ENCODE measurements around the gene PDIA2.
"Not testable (repeated sequence)": the region's sequence is repeated elsewhere in the genome, so short reads cannot be mapped to it uniquely, and the experiment has no call there.

PDIA2 gene

DNA sequence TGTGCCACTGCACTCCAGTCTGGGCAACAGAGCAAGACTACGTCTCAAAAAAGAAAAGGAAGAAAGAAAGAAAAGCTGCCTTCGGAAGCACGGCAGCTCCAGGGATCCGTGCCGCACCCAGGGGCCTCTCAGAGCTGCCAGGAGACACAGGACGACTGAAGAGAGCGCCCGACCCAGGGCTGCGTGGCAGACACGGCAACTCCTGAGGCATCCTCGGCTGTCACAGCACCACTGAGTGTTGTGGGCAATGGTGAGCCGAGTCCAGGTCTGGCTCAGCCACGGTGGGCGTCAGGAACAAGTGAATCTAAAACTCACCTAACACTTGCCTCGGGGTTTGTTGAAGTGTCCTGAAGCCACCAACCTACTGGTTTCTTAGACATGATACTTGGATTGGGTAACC lies 28.8 kb downstream of the PDIA2 start:
- DNase-seq (ENCODE audit: insufficient read length, low spot score) (no peak), FAIRE-seq (no peak)
- TF ChIP-seq POLR2A (IDR thresholded peaks at IDR 0.05; ENCODE audit: low read depth, low read length): no peak

DNA sequence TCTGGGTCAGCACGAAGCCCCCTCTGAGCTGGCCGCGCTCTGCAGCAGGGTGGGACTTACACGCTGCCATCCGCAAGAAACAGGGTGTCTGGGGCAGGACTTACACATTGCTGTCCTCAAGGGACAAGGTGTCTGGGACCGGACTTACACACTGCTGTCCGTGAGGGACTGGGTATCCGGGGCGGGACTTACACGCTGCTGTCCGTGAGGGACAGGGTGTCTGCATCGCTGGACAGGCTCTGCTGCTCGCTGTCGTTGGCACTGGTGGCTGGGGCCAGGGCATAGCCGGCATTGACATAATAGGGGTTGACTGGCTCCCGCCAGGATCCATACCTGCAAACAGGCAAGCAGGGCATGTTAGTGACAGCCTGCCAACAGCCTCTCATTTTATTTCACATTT lies 31.4 kb downstream of the PDIA2 start:
- FAIRE-seq: no peak
- no peak for DNase-seq (ENCODE audit: insufficient read length, low spot score)

DNA sequence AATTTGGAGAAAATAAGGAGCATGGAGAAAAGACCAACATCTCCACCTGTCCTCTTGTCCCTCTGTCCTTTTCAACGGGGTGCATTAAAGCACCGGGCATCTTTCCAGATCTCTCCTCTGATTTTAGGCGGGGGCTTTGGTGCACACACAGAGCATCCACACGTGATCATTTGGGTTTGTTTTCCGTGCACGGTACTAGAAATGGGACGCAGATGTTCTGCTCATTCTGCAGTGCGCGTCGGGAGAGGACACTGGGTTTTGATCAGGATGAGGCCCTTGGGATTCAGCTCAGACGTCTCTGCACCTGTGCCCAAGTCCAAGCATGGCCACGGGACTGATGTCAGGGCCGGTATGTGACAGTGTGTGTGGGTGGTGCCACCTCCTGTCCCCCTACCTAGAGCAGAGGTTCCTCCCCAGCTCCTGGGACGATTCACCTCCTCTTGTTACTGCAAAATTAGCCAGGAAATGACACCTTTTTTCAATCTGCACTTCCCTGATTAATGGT lies 31.9 kb downstream of the PDIA2 start:
- FAIRE-seq (no peak), DNase-seq (ENCODE audit: insufficient read length, low spot score) (no peak)
- no peak for TF ChIP-seq POLR2A (IDR thresholded peaks at IDR 0.05; ENCODE audit: low read depth, low read length)

More for the DNA sequence above, 31.4 kb downstream of the PDIA2 start:
- no peak for TF ChIP-seq POLR2A (IDR thresholded peaks at IDR 0.05; ENCODE audit: low read depth, low read length)

DNA sequence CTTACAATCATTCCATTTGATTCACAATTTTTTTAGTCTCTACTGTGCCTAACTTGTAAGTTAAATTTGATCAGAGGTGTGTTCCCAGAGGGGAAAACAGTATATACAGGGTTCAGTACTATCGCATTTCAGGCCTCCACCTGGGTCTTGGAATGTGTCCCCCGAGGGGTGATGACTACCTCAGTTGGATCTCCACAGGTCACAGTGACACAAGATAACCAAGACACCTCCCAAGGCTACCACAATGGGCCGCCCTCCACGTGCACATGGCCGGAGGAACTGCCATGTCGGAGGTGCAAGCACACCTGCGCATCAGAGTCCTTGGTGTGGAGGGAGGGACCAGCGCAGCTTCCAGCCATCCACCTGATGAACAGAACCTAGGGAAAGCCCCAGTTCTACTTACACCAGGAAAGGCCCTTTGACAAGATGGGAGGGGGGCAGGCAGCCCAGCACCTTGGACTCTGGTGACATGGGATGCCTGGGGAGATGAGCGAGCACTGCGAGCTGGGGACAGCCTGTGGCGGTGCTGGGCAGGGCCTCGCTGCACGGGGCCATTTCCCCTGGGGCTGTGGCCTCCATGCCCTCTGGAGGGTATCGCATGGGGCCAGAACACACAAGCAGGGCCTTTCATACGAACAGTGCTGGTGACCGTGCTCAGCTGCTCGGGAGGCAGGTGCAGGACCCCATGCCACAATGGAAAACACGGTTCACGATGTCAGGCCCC lies 33.9 kb downstream of the PDIA2 start:
- FAIRE-seq: no peak
- TF ChIP-seq POLR2A (IDR thresholded peaks at IDR 0.05; ENCODE audit: low read depth, low read length): no peak
- DNase-seq (ENCODE audit: insufficient read length, low spot score): no peak

DNA sequence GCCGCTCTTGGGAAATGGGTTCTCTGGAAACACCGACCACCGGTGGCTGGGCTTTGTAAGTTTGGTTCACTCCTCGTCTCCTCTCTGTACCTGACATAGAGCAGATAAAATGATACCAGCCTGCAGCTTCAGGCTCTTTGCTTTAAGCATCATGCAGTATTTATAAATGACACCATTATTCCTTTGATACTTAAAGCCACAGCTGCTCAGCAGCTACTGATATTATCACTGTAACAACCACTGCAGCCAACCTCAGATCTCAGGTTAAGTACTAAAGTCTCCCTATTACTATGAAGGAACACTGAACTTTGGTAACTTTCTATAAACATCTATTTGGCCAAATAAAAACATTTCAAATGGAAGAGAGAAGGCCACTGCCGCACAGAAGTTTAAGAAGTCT lies 34.6 kb downstream of the PDIA2 start:
- no peak for TF ChIP-seq POLR2A (IDR thresholded peaks at IDR 0.05; ENCODE audit: low read depth, low read length)
- no peak for DNase-seq (ENCODE audit: insufficient read length, low spot score)
- no peak for FAIRE-seq

DNA sequence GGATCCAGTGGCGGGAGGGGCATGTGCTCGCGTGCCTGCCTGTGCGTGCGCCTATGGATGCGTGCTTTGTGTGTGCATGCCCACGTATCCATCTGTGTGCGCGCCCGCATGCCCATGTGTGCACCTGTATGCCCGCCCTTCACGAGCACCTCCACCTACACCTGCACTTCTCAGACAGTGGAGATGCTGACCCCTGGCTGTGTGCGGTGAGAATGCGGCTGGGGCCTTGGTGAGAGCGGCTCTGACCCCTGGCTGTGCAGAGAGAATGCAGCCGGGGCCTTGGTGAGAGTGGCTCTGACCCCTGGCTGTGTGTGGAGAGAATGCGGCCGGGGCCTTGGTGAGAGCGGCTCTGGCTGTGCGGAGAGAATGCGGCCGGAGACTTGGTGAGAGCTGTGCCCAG lies 35.7 kb downstream of the PDIA2 start:
- DNase-seq (ENCODE audit: insufficient read length, low spot score) (no peak), FAIRE-seq (no peak)
- no peak for TF ChIP-seq POLR2A (IDR thresholded peaks at IDR 0.05; ENCODE audit: low read depth, low read length)

DNA sequence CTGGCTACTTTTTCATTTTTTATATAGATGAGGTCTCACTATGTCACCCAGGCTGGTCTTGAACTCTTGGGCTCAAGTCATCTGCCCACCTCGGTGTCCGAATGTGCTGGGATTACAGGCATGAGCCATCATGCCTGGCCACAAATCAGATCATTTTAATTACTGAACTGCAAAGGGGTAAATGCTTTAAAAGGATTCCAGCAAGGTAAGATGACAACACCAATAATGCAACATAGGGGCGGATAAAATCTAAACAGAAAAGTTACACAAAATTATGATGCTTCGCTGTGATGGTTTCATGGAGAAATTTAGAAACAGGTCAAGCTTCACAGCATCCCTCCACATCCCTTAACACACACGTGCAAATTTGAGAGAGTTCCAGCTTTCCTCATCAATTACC lies 37.2 kb downstream of the PDIA2 start:
- FAIRE-seq: no peak
- TF ChIP-seq POLR2A (IDR thresholded peaks at IDR 0.05; ENCODE audit: low read depth, low read length): no peak
- no peak for DNase-seq (ENCODE audit: insufficient read length, low spot score)

DNA sequence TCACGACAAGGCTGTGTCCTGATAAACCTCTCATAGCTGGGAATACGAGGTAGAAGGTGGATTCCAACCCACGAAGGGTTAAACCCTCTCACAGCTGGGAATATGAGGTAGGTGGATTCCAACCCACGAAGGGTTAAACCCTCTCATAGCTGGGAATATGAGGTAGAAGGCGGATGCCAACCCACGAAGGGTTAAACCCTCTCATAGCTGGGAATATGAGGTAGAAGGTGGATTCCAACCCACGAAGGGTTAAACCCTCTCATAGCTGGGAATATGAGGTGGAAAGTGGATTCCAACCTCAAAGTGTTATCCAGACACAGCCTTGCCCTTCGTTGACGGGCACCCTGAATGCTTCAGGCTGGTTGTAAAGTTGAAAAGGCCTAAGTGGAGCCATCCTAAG lies 38.6 kb downstream of the PDIA2 start:
- no peak for TF ChIP-seq POLR2A (IDR thresholded peaks at IDR 0.05; ENCODE audit: low read depth, low read length)
- no peak for DNase-seq (ENCODE audit: insufficient read length, low spot score)
- FAIRE-seq: no peak

DNA sequence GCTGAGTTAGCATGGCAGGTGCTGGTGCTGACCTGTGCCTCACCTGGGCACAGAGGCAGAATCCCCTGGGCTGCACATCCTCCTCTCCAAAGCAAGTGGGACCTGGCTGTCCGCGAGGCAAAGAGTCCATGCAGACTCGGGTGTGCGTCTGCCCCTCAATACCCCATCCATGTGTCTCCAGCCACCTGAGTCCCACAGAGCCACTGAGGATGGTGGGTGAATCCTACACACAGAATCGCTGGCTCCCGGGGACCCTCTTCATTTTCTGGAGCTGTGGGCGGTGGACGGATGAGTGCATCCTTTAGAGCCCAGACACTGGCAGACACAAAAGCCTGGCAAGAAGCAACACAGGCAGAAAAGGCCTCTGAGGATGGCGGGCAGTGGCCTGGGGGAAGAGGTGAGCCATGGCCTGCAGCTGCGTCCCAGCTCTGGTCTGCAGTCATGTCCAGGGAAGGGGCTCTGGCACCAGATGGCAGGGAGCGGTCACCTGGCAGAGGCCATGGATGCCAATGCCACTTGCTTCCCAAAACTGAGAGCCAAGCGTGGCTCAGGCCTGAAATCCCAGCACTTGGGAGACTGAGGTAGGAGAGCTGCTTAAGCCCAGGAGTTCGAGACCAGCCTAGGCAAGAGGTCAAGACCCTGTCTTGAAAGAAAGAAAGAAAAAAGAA lies 39.6 kb downstream of the PDIA2 start:
- TF ChIP-seq POLR2A (IDR thresholded peaks at IDR 0.05; ENCODE audit: low read depth, low read length): no peak
- no peak for DNase-seq (ENCODE audit: insufficient read length, low spot score)
- FAIRE-seq: no peak

DNA sequence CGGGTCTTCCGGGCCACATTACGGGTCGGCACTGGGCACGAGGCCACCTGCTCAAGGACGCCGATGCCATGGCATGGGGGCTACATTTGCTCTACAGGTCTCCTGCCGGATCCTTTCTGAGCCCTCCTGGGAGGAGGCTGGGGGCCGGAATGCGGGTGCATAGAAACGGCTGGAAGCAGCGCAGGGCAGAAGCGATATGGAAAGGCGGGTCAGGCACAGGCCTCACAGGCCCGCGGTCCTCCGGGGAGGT lies 41.2 kb downstream of the PDIA2 start:
- FAIRE-seq (no peak), DNase-seq (ENCODE audit: insufficient read length, low spot score) (no peak)
- no peak for TF ChIP-seq POLR2A (IDR thresholded peaks at IDR 0.05; ENCODE audit: low read depth, low read length)

DNA sequence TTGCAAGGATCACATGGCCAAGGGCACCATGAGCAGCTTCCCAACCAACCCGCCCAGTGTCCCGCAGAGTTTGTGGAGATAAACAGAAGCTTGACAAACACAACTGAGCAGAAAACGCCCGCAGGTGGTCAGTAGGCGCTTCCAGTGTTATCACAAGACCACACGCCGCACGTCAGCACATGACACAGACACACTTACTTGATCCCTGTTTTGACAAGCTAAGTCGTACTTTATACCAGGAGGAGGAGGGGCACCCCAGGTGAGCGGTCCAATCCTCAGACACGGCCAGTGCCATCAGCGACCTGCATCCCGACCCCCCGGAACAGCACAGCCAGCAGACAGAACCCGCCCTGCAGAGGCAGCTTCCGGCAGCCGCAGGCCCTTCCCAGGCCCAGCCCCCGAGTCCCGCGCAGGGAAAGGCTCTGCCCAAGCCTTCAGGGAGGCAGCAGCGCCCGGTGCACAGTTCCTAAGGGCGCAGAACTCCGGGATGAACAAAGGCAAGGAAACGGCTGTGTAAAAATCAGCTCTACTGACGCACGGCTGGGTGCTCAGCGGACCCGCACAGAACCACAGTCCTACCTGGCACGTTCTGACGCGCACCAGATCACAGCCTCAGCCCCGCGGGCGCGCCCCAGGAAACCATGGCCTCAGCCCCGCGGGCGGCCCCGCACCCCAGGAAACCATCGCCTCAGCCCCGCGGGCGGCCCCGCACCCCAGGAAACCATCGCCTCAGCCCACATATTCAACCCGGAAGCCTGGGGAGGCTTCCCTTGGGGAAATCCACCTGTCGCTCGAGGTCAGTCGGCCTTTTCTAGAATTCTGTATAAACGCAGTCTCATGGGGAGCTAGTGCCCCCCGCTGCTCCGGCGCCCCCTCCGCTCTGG lies 41.7 kb downstream of the PDIA2 start:
- FAIRE-seq (no peak), DNase-seq (ENCODE audit: insufficient read length, low spot score) (no peak)
- no peak for TF ChIP-seq POLR2A (IDR thresholded peaks at IDR 0.05; ENCODE audit: low read depth, low read length)

DNA sequence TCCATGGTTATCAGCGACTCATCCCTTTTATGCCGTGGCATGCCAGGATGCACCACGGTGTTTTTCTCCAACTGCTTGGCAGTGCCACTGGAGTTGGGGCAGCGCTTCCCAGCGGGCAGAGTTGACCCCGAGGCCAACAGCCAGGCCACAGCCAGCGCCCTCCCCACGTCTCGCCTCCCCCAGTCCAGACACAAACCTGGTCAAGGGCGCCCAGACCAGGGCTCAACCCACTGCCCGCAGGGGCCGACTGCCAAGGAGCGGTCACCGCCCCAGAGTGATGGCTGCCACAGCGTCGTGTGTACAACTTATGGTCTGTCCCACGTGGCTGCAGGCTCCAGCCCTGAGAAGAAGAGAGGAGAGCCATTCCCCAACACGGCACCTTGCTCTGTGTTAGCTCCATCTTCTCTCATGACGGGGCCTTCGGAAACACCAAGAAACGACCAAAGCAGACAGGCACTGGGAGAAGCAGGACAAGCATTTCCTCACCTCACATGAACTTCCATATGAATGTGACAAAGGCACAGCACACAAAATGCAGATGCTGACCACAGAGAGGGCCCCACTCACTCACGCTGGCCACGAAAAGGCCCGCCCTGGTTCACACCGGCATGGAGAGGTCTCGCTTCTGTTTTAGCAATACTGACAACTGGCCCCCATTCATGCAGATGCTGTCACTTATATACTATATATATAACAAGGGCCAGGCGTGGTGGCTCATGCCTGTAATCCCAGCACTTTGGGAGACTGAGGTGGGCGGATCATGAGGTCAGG lies 42.6 kb downstream of the PDIA2 start:
- DNase-seq (ENCODE audit: insufficient read length, low spot score): no peak

DNA sequence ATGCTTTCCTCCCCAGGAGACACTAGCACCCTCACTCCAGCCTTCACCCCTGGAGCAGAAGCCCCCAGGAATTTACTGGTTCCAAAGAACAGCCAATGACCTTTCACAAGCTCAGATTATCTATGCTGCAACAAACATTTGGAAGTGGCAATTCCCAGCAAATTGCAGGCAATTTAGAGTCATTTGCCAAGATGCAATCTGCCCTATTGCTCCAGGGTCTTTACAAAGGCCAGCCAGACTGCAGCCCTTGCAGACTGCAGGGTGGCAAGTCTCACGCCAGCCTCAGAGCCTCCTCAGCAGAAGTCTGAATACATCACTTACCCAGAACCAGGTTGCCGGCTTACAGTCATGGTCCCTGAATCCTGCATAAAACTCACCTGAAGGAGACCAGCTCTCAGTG lies 47.8 kb downstream of the PDIA2 start:
- no peak for FAIRE-seq
- DNase-seq (ENCODE audit: insufficient read length, low spot score): no peak
- TF ChIP-seq POLR2A (IDR thresholded peaks at IDR 0.05; ENCODE audit: low read depth, low read length): no peak

More for the DNA sequence above, 42.6 kb downstream of the PDIA2 start:
- FAIRE-seq: no peak
- no peak for TF ChIP-seq POLR2A (IDR thresholded peaks at IDR 0.05; ENCODE audit: low read depth, low read length)

DNA sequence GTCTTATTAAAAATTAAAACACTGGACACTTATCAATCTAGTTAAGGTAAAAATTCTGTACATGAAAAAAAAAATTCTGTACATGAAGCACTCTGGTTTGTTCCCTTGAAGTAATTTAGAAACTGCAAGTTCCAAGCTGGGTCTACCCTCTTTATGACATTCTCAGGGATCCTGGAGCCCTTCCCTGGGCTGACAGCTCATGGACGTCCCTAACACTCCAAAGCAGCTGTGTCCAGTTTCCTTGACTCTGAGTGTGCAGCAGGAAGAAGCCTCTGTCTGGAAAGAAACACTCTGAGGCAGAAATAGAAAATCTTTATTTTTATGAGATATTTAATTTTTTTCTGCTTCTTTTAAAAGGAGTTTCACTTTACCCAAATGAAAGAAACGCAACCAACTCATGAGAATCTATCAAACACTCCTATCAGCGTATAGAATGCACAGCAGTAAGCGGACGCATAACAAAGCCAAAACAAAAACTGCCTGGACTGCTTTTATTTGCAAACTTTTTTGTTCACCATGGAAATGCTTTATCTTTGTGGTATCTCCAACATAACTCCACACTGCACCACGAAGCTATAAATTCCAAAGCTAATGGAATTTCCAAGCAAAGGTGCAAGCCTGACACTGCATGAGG lies 48.3 kb downstream of the PDIA2 start:
- DNase-seq (ENCODE audit: insufficient read length, low spot score); FAIRE-seq: not testable (repeated sequence)

Measured in H54 (cell line).